A204.1 (cell line): Measurements from ENCODE around the gene SGK2.

Experiments
- FAIRE-seq: peaks from 2 replicates; lab custom pipeline; 2012; peaks lifted over from hg19 to GRCh38; lab: Jason Lieb, UNC

The SGK2 gene

DNA sequence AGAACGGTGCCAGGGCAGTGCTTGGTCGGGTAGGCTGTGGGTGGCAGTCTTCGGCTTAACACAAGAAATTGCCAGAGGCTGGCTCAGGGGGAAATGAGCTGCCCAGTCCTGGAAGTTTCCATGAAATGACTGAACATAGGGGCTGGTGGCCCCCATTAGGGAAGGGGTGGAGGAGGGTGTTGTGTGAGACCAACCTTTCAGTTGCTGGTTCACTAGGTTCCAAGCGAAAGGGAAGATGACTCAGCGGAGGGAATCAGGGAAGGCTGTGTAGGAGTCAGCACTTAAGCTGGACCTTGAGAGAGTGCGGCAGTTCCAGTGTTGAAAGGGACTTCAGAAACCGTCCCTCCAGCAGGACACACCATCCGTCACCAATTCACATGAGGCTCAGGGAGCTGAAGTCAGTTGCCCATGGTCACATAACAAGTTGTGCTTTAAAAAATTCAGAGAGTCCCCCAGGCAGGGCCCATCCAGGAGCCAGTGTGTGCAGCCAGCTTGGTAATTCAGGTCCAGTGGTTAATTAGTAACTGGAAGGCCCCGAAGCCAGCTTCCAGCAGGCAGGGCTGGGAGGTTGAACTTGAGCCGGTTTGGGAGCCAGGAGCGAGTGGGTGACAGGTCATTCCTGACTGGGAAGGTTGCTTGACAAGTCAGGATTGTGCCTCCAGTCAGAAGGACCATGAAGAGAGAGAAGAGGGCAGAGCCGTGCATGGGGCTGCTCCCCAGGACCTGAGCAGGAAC, at the start of gene SGK2:
TSS of gene SGK2 (plus strand) at position 616 of the 735 bp plus-strand sequence. CDS start 7,469 bp downstream, outside the sequence.
- no peak for FAIRE-seq

- no peak for FAIRE-seq
These were observed 46.9 kb upstream of the SGK2 start for GRCh38 chr20:43511879-43512278.

DNA sequence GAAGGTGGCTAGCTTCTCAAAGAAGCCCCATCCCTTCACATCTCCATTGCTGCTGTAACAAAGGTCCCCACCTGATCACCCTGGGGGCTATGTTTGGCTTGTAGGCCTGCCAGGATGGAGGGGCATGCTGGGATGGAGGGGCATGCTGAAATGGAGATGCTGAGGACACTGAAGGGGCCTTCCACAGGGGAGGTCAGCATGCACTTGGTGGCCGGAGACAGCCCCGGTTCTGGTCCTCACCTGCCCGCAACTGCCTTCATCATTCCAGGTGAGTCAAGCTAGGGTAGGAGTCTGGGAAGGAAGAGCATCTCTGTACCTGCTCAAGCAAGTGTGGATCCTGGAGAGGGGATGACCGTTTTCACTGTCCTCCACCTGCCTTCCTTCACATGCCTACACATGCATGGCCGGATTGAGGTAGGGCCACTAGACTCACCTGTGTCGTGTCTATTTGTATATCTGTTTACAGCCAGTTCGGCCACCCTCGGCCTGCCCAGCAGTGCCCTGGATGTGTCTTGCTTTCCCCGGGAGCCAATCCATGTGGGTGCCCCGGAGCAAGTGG, 45.4 kb upstream of the SGK2 start:
- no peak for FAIRE-seq

- no peak for FAIRE-seq
These were observed 44.7 kb upstream of the SGK2 start for GRCh38 chr20:43513931-43514647.

DNA sequence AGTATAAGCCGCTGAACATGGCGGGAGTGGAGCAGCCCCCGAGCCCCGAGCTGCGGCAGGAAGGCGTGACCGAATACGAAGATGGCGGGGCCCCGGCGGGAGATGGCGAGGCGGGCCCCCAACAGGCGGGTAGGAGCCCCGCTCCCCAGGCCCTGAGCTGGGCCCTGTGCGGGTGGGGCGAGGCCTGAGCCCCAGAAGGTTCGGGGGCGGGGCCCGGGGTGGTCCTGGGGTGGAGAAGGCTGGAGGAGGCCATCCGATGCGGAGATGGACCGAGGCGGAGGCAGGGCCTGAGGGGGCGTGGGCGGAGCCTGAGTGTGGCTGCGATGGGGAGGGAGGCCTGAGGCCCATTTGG, 44.2 kb upstream of the SGK2 start:
- no peak for FAIRE-seq

DNA sequence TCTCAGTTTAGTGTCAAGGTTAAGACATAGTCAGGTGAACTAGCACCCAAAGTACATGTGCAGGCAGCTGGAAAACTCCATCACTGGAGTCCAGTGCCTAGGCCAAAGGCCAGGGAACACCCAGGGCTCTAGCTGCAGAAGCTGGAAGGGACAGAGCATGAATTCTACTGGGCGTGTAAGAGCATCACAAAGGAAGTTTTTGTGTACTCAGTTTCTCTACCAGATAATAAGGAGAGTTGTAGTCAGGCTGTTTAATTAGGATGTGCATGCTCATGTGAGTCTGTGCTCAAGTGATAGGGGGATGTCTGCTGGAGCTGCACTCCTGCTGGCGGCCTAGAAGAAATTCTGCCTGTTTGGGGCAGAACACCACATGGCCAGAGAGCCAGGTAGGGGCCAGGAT, 43.2 kb upstream of the SGK2 start:
- no peak for FAIRE-seq

GRCh38 chr20:43516251-43516824, 42.5 kb upstream of the SGK2 start:
- FAIRE-seq = no peak

DNA sequence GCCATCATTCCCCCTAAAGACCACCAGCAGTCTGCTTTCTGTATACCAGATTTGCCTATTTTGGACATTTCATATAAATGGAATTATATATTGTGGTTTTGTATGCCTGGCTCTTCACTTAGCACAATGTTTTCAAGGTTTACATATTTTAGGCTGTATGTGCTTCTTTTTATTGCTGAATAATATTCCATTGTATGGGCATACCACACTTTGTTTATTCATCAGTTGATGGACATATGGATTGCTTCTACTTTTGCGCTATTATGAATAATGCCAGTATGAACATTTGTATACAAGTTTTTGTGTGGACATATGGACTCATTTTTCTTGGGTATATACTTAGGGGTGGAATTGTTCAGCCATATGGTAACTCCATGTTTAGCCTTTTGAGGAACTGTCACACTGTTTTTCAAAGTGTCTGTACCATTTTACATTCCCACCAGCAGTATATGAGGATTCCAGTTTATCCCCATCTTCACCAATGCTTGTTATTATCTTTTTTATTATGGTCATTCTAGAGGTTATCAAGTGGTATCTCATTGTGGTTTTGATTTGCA, 38.7 kb upstream of the SGK2 start:
- no peak for FAIRE-seq

DNA sequence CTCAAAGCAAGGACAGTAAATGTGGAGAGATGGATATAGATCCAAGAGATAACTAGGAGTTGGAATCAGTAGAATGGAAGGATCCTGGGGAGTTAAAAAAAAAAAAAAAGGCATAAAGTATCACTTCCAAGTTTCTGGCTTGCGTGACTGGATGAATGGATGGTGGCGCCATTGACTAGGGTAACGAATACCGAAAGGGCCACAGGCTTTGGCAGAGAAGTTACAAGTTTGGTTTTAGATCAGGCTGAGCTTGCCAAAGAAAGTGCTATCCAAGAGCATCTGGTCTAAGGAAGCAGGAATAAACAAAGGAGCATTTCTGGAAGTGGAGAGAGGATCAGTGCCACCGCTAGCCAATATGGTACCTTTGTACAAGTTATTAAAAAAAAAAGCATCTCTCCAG, 33.8 kb upstream of the SGK2 start:
- no peak for FAIRE-seq

DNA sequence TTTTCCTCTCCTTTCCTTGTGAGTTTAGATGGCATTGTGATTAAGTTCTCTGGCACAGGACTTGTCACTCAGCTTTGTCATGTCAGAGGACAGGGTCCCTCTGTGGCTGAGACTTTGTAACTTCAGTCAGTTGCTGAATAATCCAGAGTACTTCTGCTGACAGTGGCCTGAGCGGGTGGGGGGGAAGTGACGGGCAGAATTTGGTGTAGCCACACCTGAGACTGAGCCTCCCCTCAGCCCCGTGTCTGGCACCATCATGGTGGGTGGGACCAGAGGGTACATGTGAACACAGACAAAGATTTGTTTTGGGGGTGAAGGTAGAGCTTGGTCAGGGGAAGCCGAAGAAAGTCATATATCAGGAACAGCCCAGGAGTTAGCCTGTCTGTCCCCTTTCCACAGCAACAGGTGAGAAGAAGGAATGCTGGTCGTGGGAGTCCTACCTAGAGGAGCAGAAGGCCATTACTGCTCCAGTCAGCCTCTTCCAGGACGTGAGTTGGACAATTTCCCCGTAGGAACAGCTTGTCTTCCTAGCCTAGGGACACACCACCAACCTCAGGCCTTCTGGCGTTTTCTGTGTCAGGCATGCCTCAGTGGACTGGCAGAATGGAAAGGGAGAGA, 30.5 kb upstream of the SGK2 start:
- no peak for FAIRE-seq

DNA sequence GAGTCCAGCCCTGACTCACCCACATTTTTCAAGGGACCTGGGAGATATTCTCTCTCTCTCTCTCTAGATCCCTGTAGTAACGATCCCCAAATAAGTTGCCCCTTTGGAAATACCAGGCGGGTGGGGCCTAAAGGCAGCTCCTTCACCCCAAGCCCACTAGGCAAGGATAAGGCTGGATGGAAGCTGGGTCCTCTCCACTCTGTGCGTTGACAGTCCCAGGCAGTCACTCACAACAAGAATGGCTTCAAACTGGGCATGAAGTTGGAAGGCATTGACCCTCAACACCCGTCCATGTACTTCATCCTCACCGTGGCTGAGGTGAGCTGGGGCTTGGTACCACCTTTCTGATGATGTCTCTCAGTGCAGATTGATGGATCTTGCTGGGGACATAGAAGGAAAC, 29.8 kb upstream of the SGK2 start:
- FAIRE-seq = no peak

GRCh38 chr20:43529457-43530153, 29.2 kb upstream of the SGK2 start:
- no peak for FAIRE-seq

- FAIRE-seq = no peak
These were observed 28.3 kb upstream of the SGK2 start for GRCh38 chr20:43530321-43531090.

- no peak for FAIRE-seq
These were observed 27.8 kb upstream of the SGK2 start for GRCh38 chr20:43531091-43531443.

DNA sequence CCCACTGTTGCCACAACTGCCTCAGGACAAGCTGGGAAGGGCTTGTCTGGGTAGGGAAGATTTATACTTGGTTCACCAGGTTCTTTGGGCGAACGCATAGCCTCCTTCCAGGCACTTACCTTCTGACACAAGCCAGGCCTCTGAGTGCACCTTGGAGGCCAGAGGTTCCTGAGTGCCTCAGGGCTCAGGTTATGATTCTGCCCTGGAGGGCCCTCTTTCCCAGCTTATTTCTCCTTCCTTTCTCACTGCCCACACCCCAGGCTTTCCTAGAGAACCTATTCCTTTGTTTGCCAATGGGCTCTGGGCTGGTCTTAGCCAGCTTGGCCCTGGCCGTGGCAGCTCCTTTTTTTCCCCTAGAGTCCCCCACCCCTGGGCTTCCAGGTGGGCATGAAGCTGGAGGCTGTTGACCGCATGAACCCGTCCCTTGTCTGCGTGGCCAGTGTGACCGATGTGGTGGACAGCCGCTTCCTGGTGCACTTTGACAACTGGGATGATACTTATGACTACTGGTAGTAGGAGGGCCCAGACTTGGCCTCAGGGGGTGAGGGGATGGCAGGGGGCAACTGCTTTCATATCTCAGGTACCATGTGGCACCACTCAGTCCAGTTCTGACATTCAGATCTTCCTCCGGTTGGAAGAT, 26.3 kb upstream of the SGK2 start:
- FAIRE-seq = no peak

DNA sequence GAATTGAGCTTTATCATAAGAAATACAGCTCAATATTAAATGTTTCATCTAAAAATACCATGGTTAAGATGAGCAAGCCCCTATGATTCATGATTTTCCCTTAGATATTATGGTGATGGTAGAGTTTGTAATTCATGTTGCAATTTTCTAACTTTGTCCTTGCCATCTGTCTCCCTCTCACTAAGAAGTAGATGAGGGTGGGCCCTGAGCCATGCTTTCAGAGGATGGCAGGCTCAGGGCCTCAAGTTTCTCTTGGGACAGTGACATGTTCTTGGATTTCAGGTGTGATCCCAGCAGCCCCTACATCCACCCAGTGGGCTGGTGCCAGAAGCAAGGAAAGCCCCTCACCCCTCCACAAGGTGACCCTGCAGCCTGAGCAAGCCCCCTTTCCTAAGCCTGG, 25.8 kb upstream of the SGK2 start:
- FAIRE-seq = no peak

DNA sequence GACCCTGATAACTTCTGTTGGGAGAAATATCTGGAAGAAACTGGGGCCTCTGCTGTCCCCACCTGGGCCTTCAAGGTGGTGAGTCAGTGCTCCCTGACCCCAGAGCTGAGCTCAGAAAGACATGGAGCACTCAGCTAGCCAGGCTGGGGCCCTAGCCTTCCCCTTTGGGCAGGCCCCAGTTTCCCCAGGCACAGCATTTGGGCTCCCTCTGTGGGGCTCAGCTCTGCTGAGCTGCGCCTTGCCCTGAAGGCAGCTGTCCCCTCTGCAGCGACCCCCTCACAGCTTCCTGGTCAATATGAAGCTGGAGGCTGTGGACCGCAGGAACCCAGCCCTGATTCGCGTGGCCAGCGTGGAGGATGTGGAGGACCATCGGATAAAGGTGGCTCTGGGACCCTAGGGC, 24.8 kb upstream of the SGK2 start:
- no peak for FAIRE-seq

- no peak for FAIRE-seq
These were observed 24.0 kb upstream of the SGK2 start for GRCh38 chr20:43534791-43535350.

DNA sequence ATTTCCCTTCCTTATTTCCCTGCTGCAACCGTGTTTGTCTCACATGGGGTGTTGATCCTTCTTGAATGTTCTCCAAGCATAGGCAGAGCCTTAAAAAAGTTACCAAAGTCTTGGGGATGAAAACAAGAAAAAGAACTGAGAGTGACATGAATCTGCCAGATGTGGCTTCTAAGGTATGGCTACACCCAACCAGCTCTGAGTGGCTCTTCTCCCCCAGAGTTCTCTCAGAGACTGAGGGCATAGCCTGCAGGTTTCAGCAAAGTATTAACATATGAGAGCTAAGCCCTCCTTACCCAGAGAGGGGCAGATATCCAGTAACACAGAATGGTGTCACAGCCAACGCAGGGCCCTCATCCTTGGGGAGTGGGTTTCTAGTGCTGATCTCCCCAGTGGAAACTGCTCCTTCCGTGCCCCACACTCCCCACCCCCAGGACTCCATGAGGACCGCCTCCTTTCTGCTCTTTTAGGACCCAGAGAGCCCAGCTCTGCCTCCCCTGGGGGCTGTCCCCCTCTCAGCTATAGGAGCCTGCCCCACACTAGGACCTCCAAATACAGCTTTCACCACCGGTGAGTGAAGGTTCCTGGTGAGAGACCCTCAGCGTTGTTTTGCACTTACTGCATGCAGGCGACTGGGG, 23.3 kb upstream of the SGK2 start:
- FAIRE-seq = no peak
